HG02588 (cell line): ENCODE results near the gene INPP5A.

Experiments
- ATAC-seq: cut with Tn5 transposase; IDR thresholded peaks from one replicate; pipeline ENCODE4 v1.9.1; 2021; ENCODE audit warnings: mild to moderate bottlenecking, moderate library complexity; ENCODE audit not compliant: unreplicated experiment

INPP5A gene

GRCh38 chr10:132517951-132518521, 19.6 kb upstream of the INPP5A start:
- ATAC-seq, result no peak

GRCh38 chr10:132518572-132519381, 18.8 kb upstream of the INPP5A start:
- ATAC-seq, result no peak

DNA sequence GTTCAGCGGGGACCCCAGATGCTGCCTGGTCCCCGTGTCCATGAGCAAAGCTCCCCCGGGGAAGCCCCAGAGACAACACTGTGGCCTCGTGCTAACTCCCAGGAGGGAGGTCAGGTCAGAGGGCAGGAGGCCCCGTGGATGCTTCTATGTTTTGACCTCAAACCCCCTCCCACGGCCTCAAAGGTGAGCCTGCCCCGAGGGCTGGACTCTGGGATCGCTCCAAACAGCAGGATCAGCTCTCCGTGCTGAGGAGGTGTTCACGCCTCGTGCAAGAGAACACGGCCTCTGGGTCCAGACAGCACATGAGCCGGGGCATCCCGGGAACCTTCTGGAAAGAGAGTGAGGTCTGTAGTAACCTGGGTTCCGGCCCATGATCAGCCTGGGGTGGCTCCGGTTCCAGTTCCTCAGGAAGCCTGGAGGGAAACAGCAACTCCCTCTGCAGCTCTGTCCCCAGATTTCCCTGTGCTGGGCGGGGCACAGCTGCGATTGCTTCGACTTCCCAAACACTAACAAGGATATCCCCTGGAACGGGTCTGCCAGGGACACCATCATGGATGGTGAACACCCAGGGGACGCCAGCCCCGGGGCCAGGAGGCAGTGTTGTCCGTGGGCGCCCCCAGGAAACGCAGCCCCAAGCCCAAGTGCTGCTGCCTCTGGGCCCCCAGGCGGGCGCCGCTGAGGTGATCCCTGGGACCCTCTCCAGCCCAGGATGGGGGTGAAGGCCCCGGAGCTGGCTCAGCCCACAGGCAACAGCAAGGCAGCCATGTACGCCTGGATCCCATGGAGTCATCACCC, 18.0 kb upstream of the INPP5A start:
- ATAC-seq, result no peak

- no peak for ATAC-seq
Measured at GRCh38 chr10:132520177-132520811, 17.3 kb upstream of the INPP5A start.

- no peak for ATAC-seq
Measured at GRCh38 chr10:132521041-132521465, 16.5 kb upstream of the INPP5A start.

DNA sequence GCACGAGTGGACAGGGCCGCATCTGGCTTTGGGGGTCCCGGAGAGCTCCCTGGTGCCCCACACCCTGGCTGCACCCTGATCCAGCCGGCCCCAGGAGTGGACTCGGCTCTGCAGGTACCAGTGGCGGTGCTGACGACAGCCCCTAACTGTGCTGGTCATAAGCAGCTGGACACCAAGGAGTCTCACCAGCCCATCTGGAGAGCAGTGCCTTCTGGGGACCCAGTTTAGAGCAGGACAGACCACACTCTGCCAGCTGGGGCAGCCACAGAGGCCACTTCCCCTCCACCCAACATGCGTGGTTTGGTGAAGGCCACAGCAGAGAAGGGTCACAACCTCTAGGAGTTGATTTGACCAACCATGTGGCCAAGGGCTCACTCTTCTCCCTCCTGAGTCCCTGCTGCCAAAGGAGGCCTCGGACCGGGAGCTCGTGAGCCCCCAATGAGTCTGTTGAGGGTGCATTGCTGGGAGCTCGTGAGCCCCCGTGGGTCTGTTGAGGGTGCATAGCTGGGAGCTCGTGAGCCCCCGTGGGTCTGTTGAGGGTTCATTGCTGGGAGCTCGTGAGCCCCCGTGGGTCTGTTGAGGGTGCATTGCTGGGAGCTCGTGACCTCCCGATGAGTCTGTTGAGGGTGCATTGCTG, 16.0 kb upstream of the INPP5A start:
- ATAC-seq, result no peak

GRCh38 chr10:132522521-132523411, 14.8 kb upstream of the INPP5A start:
- ATAC-seq, result no peak

GRCh38 chr10:132523561-132524442, 13.8 kb upstream of the INPP5A start:
- ATAC-seq, result no peak

GRCh38 chr10:132524443-132525285, 12.9 kb upstream of the INPP5A start:
- no peak for ATAC-seq

DNA sequence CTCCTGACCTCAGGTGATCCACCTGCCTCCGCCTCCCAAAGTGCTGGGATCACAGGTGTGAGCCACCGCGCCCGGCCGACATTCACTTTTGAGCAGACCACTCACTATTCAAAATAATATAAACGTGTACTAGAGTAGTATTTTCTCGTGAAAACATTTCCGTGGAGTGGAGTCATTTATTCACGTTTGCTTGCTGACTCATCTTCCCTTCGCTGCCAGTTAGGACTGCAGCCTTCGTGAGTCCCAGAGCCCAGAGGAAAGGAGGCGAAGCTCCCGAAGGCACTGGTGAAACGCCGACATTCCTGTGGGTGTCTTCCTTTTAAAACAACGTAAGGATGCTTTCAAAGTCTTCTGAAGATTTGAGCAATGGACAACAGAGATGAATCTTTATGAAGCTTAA, 10.9 kb upstream of the INPP5A start:
- ATAC-seq, result no peak

- ATAC-seq, result no peak
Measured at GRCh38 chr10:132527339-132528063, 10.1 kb upstream of the INPP5A start.

DNA sequence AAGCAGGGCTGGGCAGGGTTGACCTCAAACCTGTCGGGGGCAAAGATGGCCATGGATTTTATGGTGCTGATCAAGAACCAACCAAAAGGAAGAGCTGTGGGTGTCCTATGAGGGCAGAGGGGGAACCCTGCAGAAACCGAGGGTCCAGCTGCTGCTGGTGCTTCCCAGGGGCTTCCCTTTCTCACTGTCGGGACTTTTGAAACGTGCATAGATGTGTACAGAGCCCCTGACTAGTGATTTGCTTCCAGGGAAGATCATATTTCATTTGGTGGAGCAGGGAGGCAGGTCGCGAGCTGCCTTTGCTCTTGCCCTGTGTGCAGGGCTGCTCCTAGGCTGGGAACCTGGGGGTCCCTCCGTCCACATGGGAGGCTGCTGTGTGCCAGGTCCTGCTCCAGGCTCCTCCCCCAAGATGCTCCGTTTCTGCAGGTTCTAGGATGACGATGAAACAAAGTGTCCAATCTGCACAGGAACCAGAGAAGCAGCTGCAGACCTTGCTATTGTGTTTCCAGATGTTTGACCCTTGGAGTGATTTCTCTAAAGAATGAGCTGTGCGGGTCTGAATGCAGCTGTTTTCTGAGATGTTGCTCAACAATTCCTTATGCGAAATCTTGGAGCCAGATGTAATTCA, 9.4 kb upstream of the INPP5A start:
- ATAC-seq, result no peak

- ATAC-seq, result no peak
Measured at GRCh38 chr10:132532179-132532578, 5.4 kb upstream of the INPP5A start.

- ATAC-seq, result no peak
Measured at GRCh38 chr10:132532749-132533560, 4.6 kb upstream of the INPP5A start.

GRCh38 chr10:132533571-132534260, 3.9 kb upstream of the INPP5A start:
- ATAC-seq, result no peak
